HG03175 (cell line): ENCODE results near the gene GPI.
"Not testable (repeated sequence)": the region's sequence is repeated elsewhere in the genome, so short reads cannot be mapped to it uniquely, and the experiment has no call there.

Experiments used
- ATAC-seq: cut with Tn5 transposase; IDR thresholded peaks from one replicate; pipeline ENCODE4 v1.9.1; 2021; ENCODE audit warnings: mild to moderate bottlenecking, moderate library complexity; ENCODE audit not compliant: unreplicated experiment

The GPI gene

DNA sequence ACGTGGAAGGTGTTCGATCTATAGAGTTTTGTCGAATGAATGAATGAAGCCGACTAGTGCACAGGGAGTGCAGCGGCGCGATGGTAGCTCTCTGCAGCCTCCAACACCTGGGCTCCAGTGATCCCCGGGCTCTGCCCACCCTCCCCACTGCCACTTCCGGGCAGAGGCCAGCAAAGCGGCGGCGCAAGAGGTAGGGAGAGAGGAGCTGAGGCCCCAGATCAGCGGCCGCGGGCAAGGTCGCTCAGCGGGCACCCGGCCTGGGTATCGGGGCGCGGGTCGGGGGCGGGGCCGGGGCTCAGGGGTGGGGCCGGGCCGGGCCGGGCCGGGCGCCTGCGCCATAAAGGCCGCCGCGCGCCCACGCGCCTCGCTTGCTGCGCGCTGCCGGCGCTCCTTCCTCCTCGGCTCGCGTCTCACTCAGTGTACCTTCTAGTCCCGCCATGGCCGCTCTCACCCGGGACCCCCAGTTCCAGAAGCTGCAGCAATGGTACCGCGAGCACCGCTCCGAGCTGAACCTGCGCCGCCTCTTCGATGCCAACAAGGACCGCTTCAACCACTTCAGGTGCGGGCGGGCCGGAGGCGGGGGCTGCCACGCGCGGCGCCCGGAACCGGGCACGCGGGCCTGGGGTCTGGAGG, at the start of gene GPI:
Gene GPI, plus strand, starts transcription at position 367 of the 633 bp plus-strand sequence. Its CDS starts 71 bp downstream, at position 438.
- peak; percentile 66 for ATAC-seq

GRCh38 chr19:34316247-34316646, 48.7 kb upstream of the GPI start:
- ATAC-seq, result no peak

- no peak for ATAC-seq
Observed at GRCh38 chr19:34316741-34317301, 48.2 kb upstream of the GPI start.

DNA sequence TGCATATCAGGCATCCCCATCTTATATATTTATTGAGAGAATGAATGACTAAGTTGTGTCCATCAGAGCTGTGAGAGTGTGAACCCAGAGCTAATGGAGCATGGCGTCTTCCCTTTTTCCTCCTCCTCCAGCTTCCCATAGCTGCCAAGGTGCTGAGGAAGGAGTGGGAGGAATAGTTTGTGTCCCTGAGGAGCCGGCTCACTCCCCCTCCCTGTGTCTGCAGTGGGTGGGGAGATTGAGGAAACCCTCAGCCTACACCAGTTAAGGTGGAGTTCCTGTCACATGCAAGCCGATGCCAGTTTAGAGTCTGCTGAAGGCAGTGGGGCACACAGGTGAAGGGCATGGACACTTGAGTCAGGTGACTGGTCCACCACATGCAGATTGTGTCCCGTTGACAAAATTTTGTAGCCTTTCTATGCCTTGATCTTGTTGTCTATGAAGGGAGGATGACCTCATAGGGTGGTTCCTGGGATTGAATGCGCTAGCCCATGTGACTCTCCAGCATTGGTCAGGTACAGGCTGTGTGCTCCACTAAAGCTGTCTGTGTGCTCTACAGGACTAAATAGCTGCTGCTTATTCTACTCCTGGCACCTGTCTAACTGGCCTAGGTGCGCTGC, 47.6 kb upstream of the GPI start:
- ATAC-seq, result no peak

DNA sequence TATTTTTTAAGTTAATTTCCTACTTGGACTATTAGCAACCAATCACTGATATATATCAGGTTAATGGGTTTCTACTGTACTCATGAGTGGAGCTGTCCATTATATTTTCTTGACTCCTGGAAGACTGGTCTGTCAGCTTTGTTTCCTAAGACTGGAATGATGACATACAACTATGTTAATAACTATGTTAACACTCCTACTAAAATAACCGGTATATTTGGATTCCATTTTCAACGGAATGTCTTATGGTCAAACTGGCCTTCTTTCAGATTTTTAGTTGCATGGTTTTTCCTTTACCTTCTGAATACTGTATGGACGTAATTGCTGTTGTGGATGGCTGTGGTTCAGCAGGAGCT, 45.8 kb upstream of the GPI start:
- no peak for ATAC-seq

- ATAC-seq, result no peak
Observed at GRCh38 chr19:34319785-34320184, 45.2 kb upstream of the GPI start.

- ATAC-seq, result no peak
Observed at GRCh38 chr19:34320277-34320676, 44.7 kb upstream of the GPI start.

DNA sequence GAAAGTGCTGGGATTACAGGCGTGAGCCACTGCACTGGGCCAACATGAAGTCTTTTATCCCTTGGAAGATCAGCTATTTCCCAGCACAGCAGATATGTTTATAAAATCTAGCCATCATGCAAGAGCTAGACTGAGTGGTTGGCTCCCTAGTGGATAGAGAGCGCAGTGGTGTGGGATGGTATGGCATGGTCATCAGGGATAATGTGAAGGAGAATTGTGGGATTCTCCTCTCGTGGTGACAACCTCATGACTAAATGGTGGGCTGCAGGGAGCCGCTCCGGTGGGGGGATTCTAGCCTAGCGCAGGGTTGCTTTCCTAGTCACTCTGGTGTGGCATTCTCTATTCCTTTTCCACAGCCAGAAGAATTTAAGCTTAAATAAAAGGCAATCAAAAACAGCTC, 43.3 kb upstream of the GPI start:
- no peak for ATAC-seq

- no peak for ATAC-seq
Observed at GRCh38 chr19:34323433-34324204, 41.4 kb upstream of the GPI start.

- ATAC-seq, result no peak
Observed at GRCh38 chr19:34324320-34324719, 40.7 kb upstream of the GPI start.

DNA sequence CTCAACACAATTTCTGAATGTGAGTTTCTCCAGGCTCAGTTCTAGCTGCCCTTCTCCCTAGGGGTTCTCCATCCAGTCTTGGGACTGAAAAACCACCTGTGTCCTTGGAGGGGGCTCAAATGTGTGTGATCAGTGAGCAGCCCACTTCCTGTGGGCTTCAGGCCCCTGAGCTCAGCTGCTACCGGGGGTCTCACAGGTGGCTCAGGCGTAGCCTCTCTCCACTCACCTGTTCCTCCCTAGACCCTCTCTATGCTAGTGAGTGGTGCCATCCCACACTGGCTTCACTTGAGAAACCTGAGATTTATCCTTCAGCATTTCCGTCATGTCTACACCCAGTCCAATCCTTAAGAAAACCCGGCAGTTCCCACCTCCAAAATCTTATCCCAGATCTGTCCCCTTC, 39.8 kb upstream of the GPI start:
- ATAC-seq, result no peak

GRCh38 chr19:34325981-34326787, 38.8 kb upstream of the GPI start:
- no peak for ATAC-seq

GRCh38 chr19:34327851-34328250, 37.1 kb upstream of the GPI start:
- ATAC-seq, result no peak

GRCh38 chr19:34328982-34329381, 36.0 kb upstream of the GPI start:
- ATAC-seq, result no peak

GRCh38 chr19:34330116-34330515, 34.9 kb upstream of the GPI start:
- ATAC-seq, result no peak

GRCh38 chr19:34330596-34330995, 34.4 kb upstream of the GPI start:
- ATAC-seq, result not testable (repeated sequence)

DNA sequence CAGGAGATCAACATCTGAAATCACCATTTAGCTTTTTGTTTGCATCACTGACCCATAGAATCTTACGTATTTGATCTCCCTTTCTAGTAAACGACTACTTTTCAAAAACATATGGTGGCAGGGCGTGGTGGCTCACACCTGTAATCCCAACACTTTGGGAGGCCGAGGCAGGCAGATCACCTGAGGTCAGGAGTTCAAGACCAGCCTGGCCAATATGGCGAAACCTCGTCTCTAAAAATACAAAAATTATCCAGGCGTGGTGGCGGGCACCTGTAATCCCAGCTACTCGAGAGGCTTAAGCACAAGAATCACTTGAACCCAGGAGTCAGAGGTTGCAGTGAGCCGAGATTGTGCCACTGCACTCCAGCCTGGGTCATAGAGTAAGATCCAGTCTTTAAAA, 33.4 kb upstream of the GPI start:
- ATAC-seq, result not testable (repeated sequence)

DNA sequence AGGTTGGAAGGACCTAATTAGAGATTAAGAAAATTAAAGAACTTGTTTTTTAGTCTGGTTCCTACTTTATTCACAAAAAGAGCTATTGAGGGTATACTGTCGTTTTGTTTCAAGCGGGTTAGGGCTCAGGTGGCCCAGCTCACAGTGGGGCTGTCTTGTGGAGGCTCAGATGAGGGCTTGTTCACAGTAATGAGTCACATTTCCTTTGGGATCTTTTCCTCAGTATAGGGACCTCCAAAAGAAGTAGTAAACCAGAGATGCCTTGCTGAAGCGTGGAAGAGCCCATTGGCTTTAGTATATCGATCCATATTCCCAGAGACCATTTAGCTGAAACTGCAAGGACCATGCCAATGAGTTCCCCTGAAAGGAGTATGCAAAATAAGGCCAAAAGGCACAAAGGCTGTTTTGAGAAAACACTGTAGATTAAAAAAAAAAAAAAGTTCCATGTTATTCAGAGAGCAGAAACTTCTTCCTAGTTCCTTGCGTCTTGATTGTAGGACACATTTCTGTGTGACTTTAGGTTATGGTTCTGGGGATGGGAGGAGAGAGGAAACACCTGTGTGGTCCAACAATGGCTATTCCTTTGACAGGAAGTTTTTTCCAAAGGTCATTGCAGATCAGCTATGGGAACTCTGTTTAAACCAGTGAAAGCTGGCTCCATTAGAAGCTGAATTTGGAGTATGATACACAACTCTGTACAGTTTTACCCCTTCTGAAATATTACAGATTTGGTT, 32.8 kb upstream of the GPI start:
- ATAC-seq, result no peak

DNA sequence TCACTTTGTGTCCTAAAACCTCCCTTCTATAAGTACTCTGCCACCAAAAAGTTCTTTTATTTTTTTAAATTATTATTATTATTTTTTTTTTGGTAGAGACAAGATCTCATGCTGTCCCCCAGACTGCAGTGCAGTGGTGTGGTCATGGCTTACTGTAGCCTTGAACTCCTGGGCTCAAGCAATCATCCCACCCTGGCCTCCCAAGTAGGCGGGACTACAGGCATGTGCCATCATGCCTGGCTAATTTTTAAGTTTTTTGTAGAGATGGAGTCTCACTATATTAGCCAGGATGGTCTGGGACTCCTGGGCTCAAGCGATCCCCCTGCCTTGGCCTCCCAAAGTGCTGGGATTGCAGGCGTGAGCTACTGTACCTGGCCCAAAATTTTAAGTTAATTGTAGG, 29.1 kb upstream of the GPI start:
- no peak for ATAC-seq

GRCh38 chr19:34336781-34337271, 28.2 kb upstream of the GPI start:
- no peak for ATAC-seq
